Thyroid gland (tissue), 4 donors: ENCODE results near the gene RIPOR2. TPM values are rescaled to one million over a fixed set of nuclear protein-coding genes. Genes with fewer than 3 reads are reported as not detected.

ENCODE experiments used
- DNase-seq, 2 donors: peaks; one replicate each; pipeline ENCODE4 v3.0.0-alpha.2; 2019
- H3K27ac ChIP-seq, 3 donors: fragments of 200-600 bp; sonication (generic); 1 replicate in 2 of 3; 2 replicates in 1 of 3; pipeline ENCODE4 v1.5.1; 2016 to 2019; ENCODE audit warnings: mild to moderate bottlenecking in 1 of 3, moderate library complexity in 1 of 3
- H3K27me3 ChIP-seq: fragments of 200-600 bp; sonication (generic); one replicate; pipeline ENCODE4 v1.5.1; 2019
- H3K36me3 ChIP-seq, 2 donors: fragments of 200-600 bp; sonication (generic); one replicate each; pipeline ENCODE4 v1.5.1; 2016 to 2019
- H3K4me1 ChIP-seq, 2 donors: fragments of 200-600 bp; sonication (generic); one replicate each; pipeline ENCODE4 v1.5.1; 2017 to 2019
- H3K4me3 ChIP-seq, 3 donors: fragments of 200-600 bp; sonication (generic); replicated peaks in 1 of 3; 1 replicate in 2 of 3; 2 replicates in 1 of 3; pipeline ENCODE4 v1.5.1; 2016; ENCODE audit warnings: mild to moderate bottlenecking in 1 of 3
- H3K9me3 ChIP-seq: fragments of 200-600 bp; sonication (generic); one replicate; pipeline ENCODE4 v1.5.1; 2017
- POLR2A ChIP-seq, 2 donors: fragments of 450-650 bp; IDR thresholded peaks; one replicate each; pipeline ENCODE4 v1.6.1; 2017; ENCODE audit warnings: antibody characterized with exemption in 2 of 2, mild to moderate bottlenecking in 2 of 2, moderate library complexity in 1 of 2
- WGBS, 2 donors: methylation state at CpG; one replicate each; pipeline ENCODE4 v1.1.5; 2017; 5-methylcytosine and 5-hydroxymethylcytosine counted together
- intact Hi-C: fragments of 100-400 bp; cut with DNase I; formaldehyde crosslinking; loops from one replicate; pipeline ENCODE4 v1.15.1; 2023
- total RNA-seq, 4 donors: library from RNA; depleted of rRNA; stranded (reverse); fragments of >200 nt; gene quantifications; one replicate each; pipeline ENCODE4 v1.2.3, GENCODE V29; 2016
- TF ChIP-seq, protein P1 (sequence below), 6 experiments: fragments of 200-600 bp in 3 of 6; fragments of 450-650 bp in 3 of 6; sonication (generic) in 3 of 6; IDR thresholded peaks; one replicate each; pipeline ENCODE4 v1.5.1; 2016 to 2019; ENCODE audit warnings: antibody characterized with exemption in 6 of 6, mild to moderate bottlenecking in 2 of 6, inconsistent platforms in 1 of 6, moderate library complexity in 1 of 6

The RIPOR2 gene
- total RNA-seq, 4 donors from 2014 or later, result 3.1 to 13.0 (median 8.4) TPM

DNA sequence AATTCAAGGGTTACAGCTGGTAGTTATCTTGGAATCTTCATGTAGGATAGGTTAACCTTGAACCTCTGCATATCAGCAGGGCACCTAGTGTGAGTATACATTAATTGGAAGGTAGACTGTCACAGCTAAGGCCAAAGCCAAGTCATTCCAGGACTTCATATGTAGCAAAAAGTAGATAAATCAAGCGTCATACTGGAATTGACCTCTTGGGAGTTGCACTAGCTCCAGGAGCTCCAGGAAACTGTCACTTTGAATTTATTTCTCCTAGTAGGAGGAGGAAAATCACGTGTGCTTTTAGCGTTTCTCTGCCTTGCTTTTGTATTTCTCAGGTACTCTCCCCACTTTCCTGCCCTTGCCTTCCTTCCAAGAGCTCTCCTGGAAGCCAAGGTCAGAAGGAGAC is 30.3 kb downstream of the RIPOR2 start:
- no peaks in the 10 kb centered on the region for H3K27me3 ChIP-seq
- no peak for DNase-seq
- TF ChIP-seq, protein P1, sequence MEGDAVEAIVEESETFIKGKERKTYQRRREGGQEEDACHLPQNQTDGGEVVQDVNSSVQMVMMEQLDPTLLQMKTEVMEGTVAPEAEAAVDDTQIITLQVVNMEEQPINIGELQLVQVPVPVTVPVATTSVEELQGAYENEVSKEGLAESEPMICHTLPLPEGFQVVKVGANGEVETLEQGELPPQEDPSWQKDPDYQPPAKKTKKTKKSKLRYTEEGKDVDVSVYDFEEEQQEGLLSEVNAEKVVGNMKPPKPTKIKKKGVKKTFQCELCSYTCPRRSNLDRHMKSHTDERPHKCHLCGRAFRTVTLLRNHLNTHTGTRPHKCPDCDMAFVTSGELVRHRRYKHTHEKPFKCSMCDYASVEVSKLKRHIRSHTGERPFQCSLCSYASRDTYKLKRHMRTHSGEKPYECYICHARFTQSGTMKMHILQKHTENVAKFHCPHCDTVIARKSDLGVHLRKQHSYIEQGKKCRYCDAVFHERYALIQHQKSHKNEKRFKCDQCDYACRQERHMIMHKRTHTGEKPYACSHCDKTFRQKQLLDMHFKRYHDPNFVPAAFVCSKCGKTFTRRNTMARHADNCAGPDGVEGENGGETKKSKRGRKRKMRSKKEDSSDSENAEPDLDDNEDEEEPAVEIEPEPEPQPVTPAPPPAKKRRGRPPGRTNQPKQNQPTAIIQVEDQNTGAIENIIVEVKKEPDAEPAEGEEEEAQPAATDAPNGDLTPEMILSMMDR (IDR thresholded peaks at IDR 0.05), result no peak
- TF ChIP-seq POLR2A (IDR thresholded peaks at IDR 0.05), result no peak
- intact Hi-C loops, result no loop called here
- WGBS, 2 donors, result 44 to 61% methylated on average over 3 of the region's 3 CpGs
- H3K27ac ChIP-seq, result no peak overlapping the region
- H3K4me1 ChIP-seq, result peaks cover 3 to 10% of the 10 kb centered on the region in 2 donors
- H3K9me3 ChIP-seq, result no peaks in the 10 kb centered on the region
- no peak overlapping the region for H3K4me3 ChIP-seq
- H3K36me3 ChIP-seq, result no peaks in the 10 kb centered on the region

DNA sequence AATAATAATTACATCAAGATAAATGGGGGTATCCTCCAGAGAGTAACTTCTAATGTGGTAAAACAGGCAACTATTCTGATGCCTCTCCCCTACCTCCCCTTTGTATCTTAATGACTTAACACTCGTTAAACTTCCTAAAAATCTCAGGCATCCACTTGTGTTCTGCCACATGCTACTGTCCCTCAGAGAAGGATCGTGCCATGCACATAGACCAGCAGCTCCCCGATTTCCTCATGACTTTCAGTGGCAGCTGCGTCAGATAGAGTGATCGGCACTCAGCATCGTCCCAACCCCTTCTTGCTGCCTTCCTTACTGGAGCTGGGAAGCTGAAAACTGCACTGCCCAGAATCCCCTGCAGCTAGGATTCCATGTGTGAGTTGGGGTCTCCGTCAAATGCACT is 32.1 kb downstream of the RIPOR2 start:
- H3K36me3 ChIP-seq, result no peaks in the 10 kb centered on the region
- no peaks in the 10 kb centered on the region for H3K27me3 ChIP-seq
- no peak for TF ChIP-seq POLR2A (IDR thresholded peaks at IDR 0.05)
- TF ChIP-seq, protein P1 (IDR thresholded peaks at IDR 0.05), result no peak
- no peak overlapping the region for H3K27ac ChIP-seq
- H3K4me1 ChIP-seq, result peaks cover 0 to 7% of the 10 kb centered on the region in 2 donors
- H3K9me3 ChIP-seq, result no peaks in the 10 kb centered on the region
- WGBS, 2 donors, result 89 to 92% methylated on average over 7 of the region's 7 CpGs
- intact Hi-C loops, result no loop called here
- DNase-seq, result no peak
- H3K4me3 ChIP-seq, result no peak overlapping the region

DNA sequence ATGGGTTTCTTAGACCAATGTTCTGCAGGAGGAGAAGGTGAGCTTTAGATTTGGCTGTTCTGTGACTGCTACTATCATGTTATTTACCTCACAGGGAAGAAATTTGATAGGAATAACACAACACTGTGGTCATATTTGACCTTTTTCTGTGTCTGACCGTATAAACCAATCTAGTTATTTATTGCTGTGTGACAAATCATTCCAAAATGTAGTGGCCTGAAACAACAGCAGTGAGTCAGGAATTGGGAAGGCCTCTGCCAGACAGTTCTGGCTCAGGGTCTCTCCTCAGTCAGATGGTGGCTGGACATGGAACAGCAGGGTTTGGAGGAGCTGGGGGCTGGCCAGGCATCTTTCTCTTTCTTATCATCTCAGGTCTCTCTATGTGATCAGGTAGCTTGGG is 33.0 kb downstream of the RIPOR2 start:
- 81 to 85% methylated on average over 1 of the region's 1 CpG for WGBS, 2 donors
- no peaks in the 10 kb centered on the region for H3K4me1 ChIP-seq
- intact Hi-C loops, result no loop called here
- no peaks in the 10 kb centered on the region for H3K9me3 ChIP-seq
- H3K27me3 ChIP-seq, result no peaks in the 10 kb centered on the region
- TF ChIP-seq, protein P1 (IDR thresholded peaks at IDR 0.05), result no peak
- no peak for TF ChIP-seq POLR2A (IDR thresholded peaks at IDR 0.05)
- no peak overlapping the region for H3K4me3 ChIP-seq
- no peak for DNase-seq
- no peak overlapping the region for H3K27ac ChIP-seq
- H3K36me3 ChIP-seq, result no peaks in the 10 kb centered on the region

DNA sequence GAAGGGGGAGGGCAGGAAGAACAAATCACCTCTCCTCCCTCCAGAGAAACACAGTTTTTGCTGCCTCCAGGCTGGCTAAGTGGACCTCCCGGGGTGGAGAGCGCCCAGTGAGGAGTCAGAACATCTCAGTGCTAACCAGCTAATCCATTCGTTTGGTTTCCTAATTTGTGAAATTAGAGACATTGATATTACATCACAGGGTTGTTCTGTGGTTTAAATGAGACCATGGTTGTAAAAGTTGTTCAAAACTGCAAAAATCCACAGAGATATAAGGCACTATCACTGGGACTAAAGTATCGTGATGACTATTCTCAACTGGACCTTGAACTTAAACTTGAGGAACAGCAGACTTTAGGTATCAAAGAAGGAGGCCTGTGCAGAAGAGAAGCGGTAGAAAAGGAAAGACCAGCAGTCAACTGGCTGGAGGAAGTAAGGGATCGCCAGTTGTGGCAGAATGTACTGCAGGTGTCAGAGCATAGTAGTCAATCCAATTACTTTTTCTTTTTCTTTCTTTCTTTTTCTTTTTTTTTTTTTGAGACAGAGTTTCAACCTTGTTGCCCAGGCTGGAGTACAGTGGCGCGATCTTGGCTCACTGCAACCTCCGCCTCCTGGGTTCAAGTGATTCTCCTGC is 33.9 kb downstream of the RIPOR2 start:
- H3K27ac ChIP-seq, result no peak overlapping the region
- no peak overlapping the region for H3K4me3 ChIP-seq
- H3K36me3 ChIP-seq, result no peaks in the 10 kb centered on the region
- intact Hi-C loops, result no loop called here
- TF ChIP-seq, protein P1 (IDR thresholded peaks at IDR 0.05), result no peak
- TF ChIP-seq POLR2A (IDR thresholded peaks at IDR 0.05), result no peak
- no peaks in the 10 kb centered on the region for H3K4me1 ChIP-seq
- WGBS, 2 donors, result 89 to 95% methylated on average over 9 of the region's 9 CpGs
- no peaks in the 10 kb centered on the region for H3K9me3 ChIP-seq
- DNase-seq, result no peak
- H3K27me3 ChIP-seq, result no peaks in the 10 kb centered on the region

DNA sequence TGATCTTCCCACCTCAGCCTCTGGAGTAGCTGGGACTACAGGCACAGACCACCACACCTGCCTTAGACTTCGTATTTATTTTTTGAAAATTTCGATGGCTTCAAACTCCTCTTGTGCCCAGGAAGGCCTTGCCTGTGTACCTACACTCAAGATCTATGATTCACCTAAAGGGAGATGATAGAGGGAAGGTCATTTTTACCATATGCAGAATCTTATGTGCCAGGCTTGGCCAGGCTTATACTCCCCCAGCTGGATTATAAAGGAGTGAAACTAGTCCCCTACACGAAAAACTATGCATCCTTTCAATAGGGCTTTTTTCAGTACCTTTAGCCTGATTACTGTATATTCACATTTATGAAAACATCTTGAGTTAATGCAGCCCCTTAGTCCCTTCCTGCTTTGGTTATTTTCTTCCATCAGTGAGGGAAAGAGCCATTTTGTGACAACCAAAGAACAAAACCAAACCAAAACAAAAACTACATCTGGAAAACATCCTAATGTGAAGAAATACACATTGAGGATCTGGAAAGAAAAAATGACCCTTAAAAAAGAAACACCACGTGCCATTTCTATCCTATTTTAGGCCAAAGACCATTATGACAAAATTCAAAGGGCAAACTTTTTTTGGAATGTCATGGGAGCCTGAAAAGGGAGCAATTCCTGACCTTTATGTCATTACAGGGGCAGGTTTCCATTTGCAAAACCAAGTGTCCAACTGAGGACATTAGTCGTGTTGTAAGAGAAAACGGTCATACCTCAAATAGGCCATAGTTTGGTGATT is 34.7 kb downstream of the RIPOR2 start:
- Histone ChIP-seq H3K9me3 (no peaks in the 10 kb centered on the region), H3K4me1 (no peaks in the 10 kb centered on the region), H3K27me3 (no peaks in the 10 kb centered on the region), H3K27ac (no peak overlapping the region), H3K36me3 (no peaks in the 10 kb centered on the region), H3K4me3 (no peak overlapping the region)
- TF ChIP-seq POLR2A (IDR thresholded peaks at IDR 0.05), result no peak
- TF ChIP-seq, protein P1 (IDR thresholded peaks at IDR 0.05), result no peak
- 82 to 84% methylated on average over 6 of the region's 6 CpGs for WGBS, 2 donors
- no peak for DNase-seq
- intact Hi-C loops, result no loop called here
